ENCODE measurements around the gene OR6B1.

DNA sequence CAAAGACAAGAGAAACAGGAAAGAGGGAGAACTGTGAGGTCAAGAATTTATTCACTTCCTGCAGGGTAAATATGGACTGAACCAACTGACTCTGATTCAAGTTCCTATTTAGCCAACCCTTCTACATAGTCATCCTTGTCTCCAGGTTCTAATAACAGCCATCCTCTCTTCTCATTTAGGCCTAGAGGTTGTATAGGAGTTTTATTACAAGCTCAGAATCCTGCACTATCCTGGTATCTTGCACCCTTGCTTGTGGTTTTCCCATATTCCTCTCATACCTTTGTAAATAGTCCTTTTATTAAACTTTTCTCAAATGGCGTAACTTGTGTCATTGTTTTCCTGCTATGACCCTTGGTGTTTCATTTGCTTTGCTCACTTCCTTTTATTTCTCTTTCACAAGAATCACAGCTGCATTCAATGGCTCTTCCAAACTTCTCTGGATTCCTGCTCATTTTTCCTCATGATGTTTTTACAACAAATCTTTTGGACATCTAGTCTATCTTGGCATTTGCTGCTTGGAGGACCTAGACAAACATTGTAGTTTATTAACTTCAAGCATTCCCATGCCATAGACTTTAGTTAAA lies 36.3 kb downstream of the OR6B1 start:
- TF ChIP-seq EZH2 (IDR thresholded peaks at IDR 0.05; ENCODE audit: borderline replicate concordance, low read depth, low read length, severe bottlenecking), result no peak
- TF ChIP-seq, protein P1, sequence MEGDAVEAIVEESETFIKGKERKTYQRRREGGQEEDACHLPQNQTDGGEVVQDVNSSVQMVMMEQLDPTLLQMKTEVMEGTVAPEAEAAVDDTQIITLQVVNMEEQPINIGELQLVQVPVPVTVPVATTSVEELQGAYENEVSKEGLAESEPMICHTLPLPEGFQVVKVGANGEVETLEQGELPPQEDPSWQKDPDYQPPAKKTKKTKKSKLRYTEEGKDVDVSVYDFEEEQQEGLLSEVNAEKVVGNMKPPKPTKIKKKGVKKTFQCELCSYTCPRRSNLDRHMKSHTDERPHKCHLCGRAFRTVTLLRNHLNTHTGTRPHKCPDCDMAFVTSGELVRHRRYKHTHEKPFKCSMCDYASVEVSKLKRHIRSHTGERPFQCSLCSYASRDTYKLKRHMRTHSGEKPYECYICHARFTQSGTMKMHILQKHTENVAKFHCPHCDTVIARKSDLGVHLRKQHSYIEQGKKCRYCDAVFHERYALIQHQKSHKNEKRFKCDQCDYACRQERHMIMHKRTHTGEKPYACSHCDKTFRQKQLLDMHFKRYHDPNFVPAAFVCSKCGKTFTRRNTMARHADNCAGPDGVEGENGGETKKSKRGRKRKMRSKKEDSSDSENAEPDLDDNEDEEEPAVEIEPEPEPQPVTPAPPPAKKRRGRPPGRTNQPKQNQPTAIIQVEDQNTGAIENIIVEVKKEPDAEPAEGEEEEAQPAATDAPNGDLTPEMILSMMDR (IDR thresholded peaks at IDR 0.05; ENCODE audit: borderline replicate concordance, extremely low read depth, low read length, poor library complexity, severe bottlenecking), result no peak
